ENCODE data around the gene TRMT1L. TPM values are rescaled to one million over a fixed set of nuclear protein-coding genes. Genes with fewer than 3 reads are reported as not detected.
A peak's percentile ranks its signal among the peaks of the same experiment; 100 is the strongest.

Gene TRMT1L
- total RNA-seq, 1 experiment from 2014 or later, result 11.3 TPM

DNA sequence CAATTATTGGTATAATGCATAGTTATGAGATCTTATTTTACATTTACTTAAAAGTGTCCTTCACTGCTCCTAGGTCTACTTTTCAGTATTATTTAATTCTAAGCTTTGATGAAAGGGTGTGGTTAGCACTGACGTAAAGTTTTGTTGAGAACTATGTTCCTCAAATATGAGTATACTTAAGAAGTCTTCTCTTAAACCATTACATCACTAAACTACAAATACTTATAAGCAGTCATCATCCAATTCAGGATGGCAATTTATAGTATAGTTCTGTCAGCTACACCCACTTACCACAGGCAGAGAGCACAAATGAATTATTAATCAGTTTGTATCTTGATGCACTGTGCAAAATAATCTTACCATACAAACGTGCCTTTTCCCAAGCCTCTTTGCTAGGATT is 27.0 kb downstream of the TRMT1L start:
- no peak overlapping the region for H3K27ac ChIP-seq (ENCODE audit: low read length)

DNA sequence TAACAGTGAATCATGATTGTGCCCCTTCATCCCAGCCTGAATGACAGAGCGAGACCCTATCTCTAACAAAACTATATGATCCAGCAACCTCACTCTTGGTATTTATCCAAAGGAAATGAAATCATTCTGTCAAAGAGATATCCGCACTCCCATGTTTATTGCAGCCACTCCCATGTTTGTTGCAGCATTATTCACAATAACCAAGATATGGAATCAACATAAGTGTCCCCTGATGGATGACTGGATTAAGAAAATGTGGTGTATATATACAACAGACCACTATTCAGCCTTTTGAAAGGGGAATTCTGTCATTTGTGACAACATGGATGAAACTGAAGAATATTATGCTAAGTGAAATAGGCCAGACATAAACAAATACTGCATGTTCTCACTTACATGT is 44.4 kb downstream of the TRMT1L start:
- H3K9me3 ChIP-seq (ENCODE audit: low read length), result no peaks in the 10 kb centered on the region
- CTCF ChIA-PET, result no interaction called here
- H2AFZ ChIP-seq (ENCODE audit: low read length), result no peak overlapping the region
- H3K4me3 ChIP-seq (ENCODE audit: low read length), result no peak overlapping the region
- ATAC-seq (peak; percentile 57), DNase-seq (peak; percentile 30)
- H3K4me2 ChIP-seq (ENCODE audit: low read length), result peak overlapping the region; percentile 15; the same call in 1 of the 2 replicates
- TF ChIP-seq EZH2phosphoT487 (IDR thresholded peaks at IDR 0.05; ENCODE audit: borderline replicate concordance, low read length), result no peak
- TF ChIP-seq, protein P1, sequence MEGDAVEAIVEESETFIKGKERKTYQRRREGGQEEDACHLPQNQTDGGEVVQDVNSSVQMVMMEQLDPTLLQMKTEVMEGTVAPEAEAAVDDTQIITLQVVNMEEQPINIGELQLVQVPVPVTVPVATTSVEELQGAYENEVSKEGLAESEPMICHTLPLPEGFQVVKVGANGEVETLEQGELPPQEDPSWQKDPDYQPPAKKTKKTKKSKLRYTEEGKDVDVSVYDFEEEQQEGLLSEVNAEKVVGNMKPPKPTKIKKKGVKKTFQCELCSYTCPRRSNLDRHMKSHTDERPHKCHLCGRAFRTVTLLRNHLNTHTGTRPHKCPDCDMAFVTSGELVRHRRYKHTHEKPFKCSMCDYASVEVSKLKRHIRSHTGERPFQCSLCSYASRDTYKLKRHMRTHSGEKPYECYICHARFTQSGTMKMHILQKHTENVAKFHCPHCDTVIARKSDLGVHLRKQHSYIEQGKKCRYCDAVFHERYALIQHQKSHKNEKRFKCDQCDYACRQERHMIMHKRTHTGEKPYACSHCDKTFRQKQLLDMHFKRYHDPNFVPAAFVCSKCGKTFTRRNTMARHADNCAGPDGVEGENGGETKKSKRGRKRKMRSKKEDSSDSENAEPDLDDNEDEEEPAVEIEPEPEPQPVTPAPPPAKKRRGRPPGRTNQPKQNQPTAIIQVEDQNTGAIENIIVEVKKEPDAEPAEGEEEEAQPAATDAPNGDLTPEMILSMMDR (conservative IDR thresholded peaks at IDR 0.05; ENCODE audit: low read depth, low read length), result no peak
- no peak for TF ChIP-seq EZH2 (IDR thresholded peaks at IDR 0.05; ENCODE audit: low read length, unreplicated experiment)
- intact Hi-C loops (cut with micrococcal nuclease), result no loop called here
- H3K27me3 ChIP-seq (ENCODE audit: low read length), result no peaks in the 10 kb centered on the region
- H3K9me2 ChIP-seq (replicated peaks; ENCODE audit: low read length), result no peaks in the 10 kb centered on the region
- H3K27ac ChIP-seq (ENCODE audit: low read length), result no peak overlapping the region
- peaks cover 8% of the 10 kb centered on the region; the same call in 1 of the 2 replicates for H3K4me1 ChIP-seq (ENCODE audit: insufficient read depth, low read length)
- no peaks in the 10 kb centered on the region for H4K20me1 ChIP-seq (ENCODE audit: low read length)
- BruUV-seq (replicated peaks), result no TSS peak
- H3K79me2 ChIP-seq (ENCODE audit: low read length), result no peaks in the 10 kb centered on the region
- no peaks in the 10 kb centered on the region for H3K36me3 ChIP-seq (ENCODE audit: low read depth, low read length)
- H3F3A ChIP-seq (ENCODE audit: low read length, unreplicated experiment), result no peaks in the 10 kb centered on the region
- no peak overlapping the region for H3K9ac ChIP-seq (ENCODE audit: low read length)
- POLR2A ChIA-PET (ENCODE audit: unreplicated experiment), result no interaction called here

More for the DNA sequence above, 27.0 kb downstream of the TRMT1L start:
- intact Hi-C loops (cut with micrococcal nuclease), result no loop called here
- H3F3A ChIP-seq (ENCODE audit: low read length, unreplicated experiment), result no peaks in the 10 kb centered on the region
- no peaks in the 10 kb centered on the region for H4K20me1 ChIP-seq (ENCODE audit: low read length)
- H3K9ac ChIP-seq (ENCODE audit: low read length), result no peak overlapping the region
- H3K4me2 ChIP-seq (ENCODE audit: low read length), result no peak overlapping the region
- no peak overlapping the region for H3K4me3 ChIP-seq (ENCODE audit: low read length)
- TF ChIP-seq EZH2 (IDR thresholded peaks at IDR 0.05; ENCODE audit: low read length, unreplicated experiment) (no peak), EZH2phosphoT487 (IDR thresholded peaks at IDR 0.05; ENCODE audit: borderline replicate concordance, low read length) (no peak)
- TF ChIP-seq, protein P1 (conservative IDR thresholded peaks at IDR 0.05; ENCODE audit: low read depth, low read length), result no peak
- POLR2A ChIA-PET (ENCODE audit: unreplicated experiment), result no interaction called here
- CTCF ChIA-PET, result no interaction called here
- DNase-seq (no peak), ATAC-seq (no peak)
- no peaks in the 10 kb centered on the region for H3K9me3 ChIP-seq (ENCODE audit: low read length)
- no TSS peak for BruUV-seq (replicated peaks)
- H2AFZ ChIP-seq (ENCODE audit: low read length), result no peak overlapping the region
- no peaks in the 10 kb centered on the region for H3K4me1 ChIP-seq (ENCODE audit: insufficient read depth, low read length)
- H3K79me2 ChIP-seq (ENCODE audit: low read length), result no peaks in the 10 kb centered on the region
- H3K36me3 ChIP-seq (ENCODE audit: low read depth, low read length), result peaks cover 9% of the 10 kb centered on the region; the same call in 1 of the 2 replicates
- no peaks in the 10 kb centered on the region for H3K27me3 ChIP-seq (ENCODE audit: low read length)
- no peaks in the 10 kb centered on the region for H3K9me2 ChIP-seq (replicated peaks; ENCODE audit: low read length)

DNA sequence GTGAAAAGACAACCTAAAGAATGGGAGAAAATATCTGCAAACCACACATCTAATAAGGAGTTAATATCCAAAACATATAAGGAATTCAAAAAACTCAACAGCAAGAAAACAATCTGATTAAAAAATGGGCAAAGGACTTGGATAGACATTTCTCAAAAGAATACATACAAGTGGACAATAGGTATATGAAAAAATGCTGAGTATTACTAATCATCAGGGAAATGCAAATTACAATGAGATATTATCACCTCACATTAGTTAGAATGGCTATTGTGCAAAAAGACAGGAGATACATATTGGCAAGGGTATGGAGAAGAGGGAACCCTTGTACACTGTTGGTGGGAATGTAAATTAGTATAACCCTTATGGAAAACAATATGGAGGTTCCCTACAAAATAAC is 44.9 kb downstream of the TRMT1L start:
- no peak for TF ChIP-seq EZH2 (IDR thresholded peaks at IDR 0.05; ENCODE audit: low read length, unreplicated experiment)
- TF ChIP-seq EZH2phosphoT487 (IDR thresholded peaks at IDR 0.05; ENCODE audit: borderline replicate concordance, low read length), result no peak
- TF ChIP-seq, protein P1 (conservative IDR thresholded peaks at IDR 0.05; ENCODE audit: low read depth, low read length), result no peak
- Histone ChIP-seq H4K20me1 (ENCODE audit: low read length) (no peaks in the 10 kb centered on the region), H3K4me2 (ENCODE audit: low read length) (peak overlapping the region; percentile 15; the same call in 1 of the 2 replicates), H3K9ac (ENCODE audit: low read length) (no peak overlapping the region), H2AFZ (ENCODE audit: low read length) (no peak overlapping the region), H3K9me2 (replicated peaks; ENCODE audit: low read length) (no peaks in the 10 kb centered on the region), H3K9me3 (ENCODE audit: low read length) (no peaks in the 10 kb centered on the region), H3K36me3 (ENCODE audit: low read depth, low read length) (no peaks in the 10 kb centered on the region), H3K27me3 (ENCODE audit: low read length) (no peaks in the 10 kb centered on the region), H3K4me1 (ENCODE audit: insufficient read depth, low read length) (peaks cover 8% of the 10 kb centered on the region; the same call in 1 of the 2 replicates), H3K4me3 (ENCODE audit: low read length) (no peak overlapping the region), H3K79me2 (ENCODE audit: low read length) (no peaks in the 10 kb centered on the region), H3F3A (ENCODE audit: low read length, unreplicated experiment) (no peaks in the 10 kb centered on the region), H3K27ac (ENCODE audit: low read length) (no peak overlapping the region)
- intact Hi-C loops (cut with micrococcal nuclease), result no loop called here
- no TSS peak for BruUV-seq (replicated peaks)
- ChIA-PET CTCF (no interaction called here), POLR2A (ENCODE audit: unreplicated experiment) (no interaction called here)
- DNase-seq, result no peak
- ATAC-seq, result no peak
